CD4-positive, CD25-positive, alpha-beta regulatory T cell (primary cell): Measurements from ENCODE around the gene HBD. TPM values are rescaled to one million over a fixed set of nuclear protein-coding genes. Genes with fewer than 3 reads are reported as not detected.

Experiments
- ATAC-seq, 2 donors: fragments of 150-1000 bp; cut with Tn5 transposase; one replicate each; pipeline ENCODE4 v1.10.0; 2021; ENCODE audit warnings: low read depth in 2 of 2, moderate number of reproducible peaks in 2 of 2, moderate library complexity in 1 of 2
- DNase-seq, 3 donors: peaks; one replicate each; pipeline versions ENCODE4 v3.0.0 to v3.0.0-alpha.2; 2012 to 2022; ENCODE audit warnings: mixed read lengths in 1 of 3
- H3K27ac ChIP-seq: one replicate; pipeline ENCODE4 v1.7.0; 2013; ENCODE audit warnings: mild to moderate bottlenecking, low read length; ENCODE audit not compliant: insufficient read depth, poor library complexity, severe bottlenecking
- H3K27me3 ChIP-seq: one replicate; pipeline ENCODE4 v1.7.0; 2013; ENCODE audit warnings: low read length; ENCODE audit not compliant: control insufficient read depth, insufficient read depth
- H3K36me3 ChIP-seq: one replicate; pipeline ENCODE4 v1.7.0; 2013; ENCODE audit warnings: mild to moderate bottlenecking, low read length, moderate library complexity; ENCODE audit not compliant: control insufficient read depth, insufficient read depth
- H3K4me1 ChIP-seq: 2 replicates; pipeline ENCODE4 v1.7.0; 2013; ENCODE audit warnings: mild to moderate bottlenecking, low read length; ENCODE audit not compliant: insufficient read depth, control insufficient read depth, poor library complexity, severe bottlenecking
- H3K4me3 ChIP-seq: one replicate; pipeline ENCODE4 v1.7.0; 2013; ENCODE audit warnings: low read depth, mild to moderate bottlenecking, low read length, moderate library complexity
- H3K9me3 ChIP-seq, 2 experiments: 1 replicate in 1 of 2; 2 replicates in 1 of 2; pipeline ENCODE4 v1.7.0; 2013; ENCODE audit warnings: low read length in 2 of 2, mild to moderate bottlenecking in 1 of 2, moderate library complexity in 1 of 2; ENCODE audit not compliant: control insufficient read depth in 2 of 2
- H3K27ac Mint-ChIP-seq, 3 donors: one replicate each; pipeline ENCODE4 v1.8.0; 2020 to 2022; ENCODE audit warnings: mild to moderate bottlenecking in 3 of 3, mixed read lengths in 3 of 3, moderate library complexity in 2 of 3
- H3K27me3 Mint-ChIP-seq: one replicate; pipeline ENCODE4 v1.8.0; 2022; ENCODE audit warnings: mild to moderate bottlenecking, mixed read lengths
- H3K36me3 Mint-ChIP-seq: one replicate; pipeline ENCODE4 v1.8.0; 2020; ENCODE audit warnings: mixed read lengths
- H3K4me1 Mint-ChIP-seq, 4 donors: one replicate each; pipeline ENCODE4 v1.8.0; 2020 to 2022; ENCODE audit warnings: mixed read lengths in 4 of 4, mild to moderate bottlenecking in 1 of 4
- H3K4me3 Mint-ChIP-seq, 4 donors: one replicate each; pipeline ENCODE4 v1.8.0; 2020 to 2022; ENCODE audit warnings: mild to moderate bottlenecking in 4 of 4, mixed read lengths in 4 of 4, moderate library complexity in 3 of 4
- H3K9me3 Mint-ChIP-seq, 7 donors: one replicate each; pipeline ENCODE4 v1.8.0; 2020 to 2022; ENCODE audit warnings: mixed read lengths in 7 of 7, mild to moderate bottlenecking in 3 of 7, moderate library complexity in 2 of 7
- polyA plus RNA-seq, 4 donors: library from polyadenylated mRNA; unstranded; fragments of 300-500 nt; fragmentation: Illumina TruSeq; gene quantifications; one replicate each; pipeline ENCODE4 v1.2.3, GENCODE V29; 2021
- total RNA-seq: library from RNA; stranded (reverse); gene quantifications from one replicate; pipeline ENCODE4 v1.2.3, GENCODE V29; 2022

The HBD gene
- total and polyA plus RNA-seq, 5 donors from 2014 or later: not detected

GRCh38 chr11:5238486-5238885 is 4.2 kb upstream of the HBD start:
- ATAC-seq (no peak), DNase-seq (no peak)
- H3K27ac Mint-ChIP-seq: no peak overlapping the region
- no peaks in the 10 kb centered on the region for H3K27me3 ChIP-seq
- no peaks in the 10 kb centered on the region for H3K4me1 ChIP-seq
- peaks cover 0 to 3% (median 0%) of the 10 kb centered on the region in 4 donors for H3K4me1 Mint-ChIP-seq
- H3K36me3 ChIP-seq: no peaks in the 10 kb centered on the region
- H3K27ac ChIP-seq: no peak overlapping the region
- no peak overlapping the region for H3K4me3 ChIP-seq
- H3K27me3 Mint-ChIP-seq: peaks cover 4% of the 10 kb centered on the region
- no peak overlapping the region for H3K4me3 Mint-ChIP-seq
- H3K9me3 ChIP-seq: no peaks in the 10 kb centered on the region
- no peaks in the 10 kb centered on the region for H3K9me3 Mint-ChIP-seq
- no peaks in the 10 kb centered on the region for H3K36me3 Mint-ChIP-seq

- no peaks in the 10 kb centered on the region for H3K27me3 Mint-ChIP-seq
- no peak overlapping the region for H3K4me3 ChIP-seq
- H3K4me3 Mint-ChIP-seq: no peak overlapping the region
- no peak for DNase-seq
- peaks cover 0 to 3% (median 0%) of the 10 kb centered on the region in 4 donors for H3K4me1 Mint-ChIP-seq
- no peaks in the 10 kb centered on the region for H3K9me3 ChIP-seq
- no peaks in the 10 kb centered on the region for H3K27me3 ChIP-seq
- no peak for ATAC-seq
- no peaks in the 10 kb centered on the region for H3K4me1 ChIP-seq
- H3K36me3 ChIP-seq: no peaks in the 10 kb centered on the region
- H3K9me3 Mint-ChIP-seq: no peaks in the 10 kb centered on the region
- H3K27ac ChIP-seq: no peak overlapping the region
- H3K27ac Mint-ChIP-seq: no peak overlapping the region
- H3K36me3 Mint-ChIP-seq: no peaks in the 10 kb centered on the region
Observed at GRCh38 chr11:5237420-5237819, 3.1 kb upstream of the HBD start.

GRCh38 chr11:5235364-5236095 is 1.2 kb upstream of the HBD start:
- H3K27ac Mint-ChIP-seq: no peak overlapping the region
- DNase-seq (no peak), ATAC-seq (no peak)
- no peak overlapping the region for H3K4me3 Mint-ChIP-seq
- Histone ChIP-seq H3K4me1 (no peaks in the 10 kb centered on the region), H3K9me3 (no peaks in the 10 kb centered on the region), H3K27me3 (no peaks in the 10 kb centered on the region), H3K27ac (no peak overlapping the region), H3K4me3 (no peak overlapping the region), H3K36me3 (no peaks in the 10 kb centered on the region)
- peaks cover 4% of the 10 kb centered on the region for H3K27me3 Mint-ChIP-seq
- H3K9me3 Mint-ChIP-seq: peaks cover 0 to under 1% (median 0%) of the 10 kb centered on the region in 7 donors
- no peaks in the 10 kb centered on the region for H3K36me3 Mint-ChIP-seq
- peaks cover 0 to 3% (median 0%) of the 10 kb centered on the region in 4 donors for H3K4me1 Mint-ChIP-seq

GRCh38 chr11:5233307-5233706 is 976 bp downstream of the HBD start:
- H3K4me3 Mint-ChIP-seq: no peak overlapping the region
- peaks cover 0 to 3% (median 0%) of the 10 kb centered on the region in 4 donors for H3K4me1 Mint-ChIP-seq
- no peak overlapping the region for H3K27ac Mint-ChIP-seq
- ATAC-seq (no peak), DNase-seq (no peak)
- peaks cover 0 to 2% (median 0%) of the 10 kb centered on the region in 7 donors for H3K9me3 Mint-ChIP-seq
- Histone ChIP-seq H3K4me1 (no peaks in the 10 kb centered on the region), H3K27ac (no peak overlapping the region), H3K36me3 (no peaks in the 10 kb centered on the region), H3K9me3 (no peaks in the 10 kb centered on the region), H3K4me3 (no peak overlapping the region), H3K27me3 (no peaks in the 10 kb centered on the region)
- peaks cover 5% of the 10 kb centered on the region for H3K27me3 Mint-ChIP-seq
- H3K36me3 Mint-ChIP-seq: no peaks in the 10 kb centered on the region

GRCh38 chr11:5232821-5233220 is 1.5 kb downstream of the HBD start:
- no peak overlapping the region for H3K27ac ChIP-seq
- Mint-ChIP-seq H3K4me1 (peaks cover 0 to 3% (median 0%) of the 10 kb centered on the region in 4 donors), H3K9me3 (peaks cover 0 to 2% (median 0%) of the 10 kb centered on the region in 7 donors), H3K27me3 (peaks cover 5% of the 10 kb centered on the region), H3K4me3 (no peak overlapping the region), H3K36me3 (no peaks in the 10 kb centered on the region), H3K27ac (no peak overlapping the region)
- no peaks in the 10 kb centered on the region for H3K9me3 ChIP-seq
- H3K4me1 ChIP-seq: no peaks in the 10 kb centered on the region
- H3K27me3 ChIP-seq: no peaks in the 10 kb centered on the region
- DNase-seq: no peak
- H3K4me3 ChIP-seq: no peak overlapping the region
- ATAC-seq: no peak
- H3K36me3 ChIP-seq: no peaks in the 10 kb centered on the region

- Histone ChIP-seq H3K36me3 (no peaks in the 10 kb centered on the region), H3K9me3 (no peaks in the 10 kb centered on the region), H3K27ac (no peak overlapping the region), H3K4me1 (no peaks in the 10 kb centered on the region), H3K4me3 (no peak overlapping the region), H3K27me3 (no peaks in the 10 kb centered on the region)
- Mint-ChIP-seq H3K9me3 (peaks cover 0 to 3% (median 0%) of the 10 kb centered on the region in 7 donors), H3K27ac (no peak overlapping the region), H3K4me1 (peaks cover 0 to 3% (median 0%) of the 10 kb centered on the region in 4 donors), H3K36me3 (no peaks in the 10 kb centered on the region), H3K27me3 (peaks cover 5% of the 10 kb centered on the region), H3K4me3 (no peak overlapping the region)
- ATAC-seq (no peak), DNase-seq (no peak)
Observed at GRCh38 chr11:5232176-5232575, 2.1 kb downstream of the HBD start.

- Histone ChIP-seq H3K27ac (no peak overlapping the region), H3K9me3 (no peaks in the 10 kb centered on the region), H3K27me3 (no peaks in the 10 kb centered on the region), H3K4me3 (no peak overlapping the region), H3K36me3 (peaks cover 3% of the 10 kb centered on the region), H3K4me1 (peaks cover 2% of the 10 kb centered on the region)
- peaks cover 0 to 3% (median 0%) of the 10 kb centered on the region in 7 donors for H3K9me3 Mint-ChIP-seq
- H3K4me1 Mint-ChIP-seq: peaks cover 0 to 3% (median 0%) of the 10 kb centered on the region in 4 donors
- H3K27me3 Mint-ChIP-seq: peaks cover 5% of the 10 kb centered on the region
- no peak overlapping the region for H3K27ac Mint-ChIP-seq
- no peaks in the 10 kb centered on the region for H3K36me3 Mint-ChIP-seq
- DNase-seq (no peak), ATAC-seq (no peak)
- H3K4me3 Mint-ChIP-seq: no peak overlapping the region
Observed at GRCh38 chr11:5231111-5231510, 3.2 kb downstream of the HBD start.

- no peaks in the 10 kb centered on the region for H3K36me3 Mint-ChIP-seq
- peaks cover 5% of the 10 kb centered on the region for H3K27me3 Mint-ChIP-seq
- Histone ChIP-seq H3K4me1 (peaks cover 10% of the 10 kb centered on the region), H3K4me3 (no peak overlapping the region), H3K9me3 (peaks cover 4 to 7% of the 10 kb centered on the region in 2 experiments), H3K27me3 (peaks cover 5% of the 10 kb centered on the region), H3K36me3 (peaks cover 8% of the 10 kb centered on the region), H3K27ac (no peak overlapping the region)
- DNase-seq (no peak), ATAC-seq (no peak)
- H3K27ac Mint-ChIP-seq: no peak overlapping the region
- H3K9me3 Mint-ChIP-seq: peaks cover 0 to 3% (median 0%) of the 10 kb centered on the region in 7 donors
- H3K4me3 Mint-ChIP-seq: no peak overlapping the region
- H3K4me1 Mint-ChIP-seq: peaks cover 0 to 3% (median 0%) of the 10 kb centered on the region in 4 donors
Observed at GRCh38 chr11:5230266-5230665, 4.0 kb downstream of the HBD start.
